AG04450 (cell line): Measurements from ENCODE around the gene GRIA1. TPM values are rescaled to one million over a fixed set of nuclear protein-coding genes. Genes with fewer than 3 reads are reported as not detected.

Experiments used
- CTCF ChIA-PET: fragments of 300-600, 350-600 bp; formaldehyde crosslinking; extraction: SDS; loops from one replicate; lab custom pipeline; 2022; ENCODE audit warnings: antibody characterized with exemption, inconsistent platforms; lab: Charles Lee
- POLR2A ChIA-PET: fragments of 350-600 bp; formaldehyde crosslinking; extraction: SDS; loops from one replicate; lab custom pipeline; 2021; ENCODE audit warnings: antibody characterized with exemption, inconsistent platforms; lab: Yijun Ruan, JAX
- DNase-seq: peaks from one replicate; pipeline ENCODE4 v3.0.0-alpha.2; 2011; ENCODE audit warnings: low read depth, low spot score
- H3K27ac ChIP-seq: one replicate; pipeline ENCODE4 v1.5.1; 2012; ENCODE audit warnings: low read depth, low read length, control low read depth
- H3K27me3 ChIP-seq: one replicate; pipeline ENCODE4 v1.6.0; 2012; ENCODE audit warnings: low read length; ENCODE audit not compliant: control insufficient read depth, insufficient read depth
- H3K4me3 ChIP-seq: 2 replicates; pipeline ENCODE4 v1.5.1; 2011; ENCODE audit warnings: mild to moderate bottlenecking, low read depth, low read length, control low read depth
- H3K9me3 ChIP-seq: 2 replicates; pipeline ENCODE4 v1.5.1; 2012; ENCODE audit warnings: low read length; ENCODE audit not compliant: control insufficient read depth, insufficient read depth
- polyA plus RNA-seq: library from polyadenylated mRNA; depleted of rRNA; stranded (reverse); fragments of >200 nt; gene quantifications from 2 replicates; pipeline ENCODE4 v1.2.3, GENCODE V29; 2011
- TF ChIP-seq, protein P1 (sequence below): IDR thresholded peaks from 2 replicates; pipeline ENCODE4 v1.5.1; 2011; ENCODE audit warnings: low read depth, low read length, control low read depth, inconsistent platforms

The GRIA1 gene
- polyA plus RNA-seq, 1 experiment: 0.42 TPM

DNA sequence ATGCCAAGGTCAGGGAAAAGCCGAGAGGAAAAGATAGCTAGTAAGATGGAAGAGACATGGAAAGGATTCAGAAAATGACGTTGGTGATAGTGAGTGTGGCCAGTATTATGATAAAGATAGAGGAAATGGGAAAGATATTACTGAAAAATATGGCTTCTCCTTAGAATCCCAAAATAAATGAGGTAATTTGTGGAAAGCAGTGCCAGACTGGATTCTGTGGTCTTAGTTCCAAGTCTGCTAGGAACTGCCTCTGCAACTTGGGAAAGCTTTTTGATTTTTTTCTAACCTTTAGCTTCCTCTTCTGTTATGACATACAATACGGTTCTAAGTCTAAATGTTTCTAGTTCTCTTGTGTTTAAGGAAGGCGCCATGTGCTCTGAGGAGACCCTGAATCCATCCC is 54.2 kb downstream of the GRIA1 start:
- ChIA-PET POLR2A (no interaction called here), CTCF (no interaction called here)
- TF ChIP-seq, protein P1, sequence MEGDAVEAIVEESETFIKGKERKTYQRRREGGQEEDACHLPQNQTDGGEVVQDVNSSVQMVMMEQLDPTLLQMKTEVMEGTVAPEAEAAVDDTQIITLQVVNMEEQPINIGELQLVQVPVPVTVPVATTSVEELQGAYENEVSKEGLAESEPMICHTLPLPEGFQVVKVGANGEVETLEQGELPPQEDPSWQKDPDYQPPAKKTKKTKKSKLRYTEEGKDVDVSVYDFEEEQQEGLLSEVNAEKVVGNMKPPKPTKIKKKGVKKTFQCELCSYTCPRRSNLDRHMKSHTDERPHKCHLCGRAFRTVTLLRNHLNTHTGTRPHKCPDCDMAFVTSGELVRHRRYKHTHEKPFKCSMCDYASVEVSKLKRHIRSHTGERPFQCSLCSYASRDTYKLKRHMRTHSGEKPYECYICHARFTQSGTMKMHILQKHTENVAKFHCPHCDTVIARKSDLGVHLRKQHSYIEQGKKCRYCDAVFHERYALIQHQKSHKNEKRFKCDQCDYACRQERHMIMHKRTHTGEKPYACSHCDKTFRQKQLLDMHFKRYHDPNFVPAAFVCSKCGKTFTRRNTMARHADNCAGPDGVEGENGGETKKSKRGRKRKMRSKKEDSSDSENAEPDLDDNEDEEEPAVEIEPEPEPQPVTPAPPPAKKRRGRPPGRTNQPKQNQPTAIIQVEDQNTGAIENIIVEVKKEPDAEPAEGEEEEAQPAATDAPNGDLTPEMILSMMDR: no peak
- Histone ChIP-seq H3K27me3 (no peaks in the 10 kb centered on the region), H3K9me3 (no peaks in the 10 kb centered on the region), H3K27ac (no peak overlapping the region), H3K4me3 (no peak overlapping the region)
- no peak for DNase-seq

DNA sequence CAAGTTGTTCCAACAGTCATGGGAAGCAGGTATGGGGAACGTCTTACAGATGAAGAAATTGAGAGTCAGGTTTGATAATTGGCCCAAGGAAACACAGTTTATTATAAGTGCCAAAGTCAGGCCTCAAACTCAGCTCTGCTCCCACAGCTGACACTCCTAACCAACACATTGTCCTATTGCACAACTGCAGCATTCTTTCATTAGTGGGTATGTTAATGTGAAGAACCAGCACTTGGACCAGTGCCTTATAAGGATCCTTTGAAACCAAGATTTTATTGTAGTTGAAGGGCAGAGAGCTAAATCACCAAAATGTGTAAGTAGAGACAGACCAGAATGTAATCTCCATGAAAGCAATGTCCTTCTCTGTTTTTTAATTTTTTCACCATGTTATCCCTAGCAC is 56.1 kb downstream of the GRIA1 start:
- TF ChIP-seq, protein P1: no peak
- POLR2A ChIA-PET: interaction anchor here (1.4 kb wide), 1 partner anchor 20 kb away, joined by 5 read pairs; no protein-coding TSS in a partner anchor
- no peak overlapping the region for H3K27ac ChIP-seq
- no peak overlapping the region for H3K4me3 ChIP-seq
- CTCF ChIA-PET: no interaction called here
- no peak for DNase-seq
- no peaks in the 10 kb centered on the region for H3K9me3 ChIP-seq
- H3K27me3 ChIP-seq: no peaks in the 10 kb centered on the region

DNA sequence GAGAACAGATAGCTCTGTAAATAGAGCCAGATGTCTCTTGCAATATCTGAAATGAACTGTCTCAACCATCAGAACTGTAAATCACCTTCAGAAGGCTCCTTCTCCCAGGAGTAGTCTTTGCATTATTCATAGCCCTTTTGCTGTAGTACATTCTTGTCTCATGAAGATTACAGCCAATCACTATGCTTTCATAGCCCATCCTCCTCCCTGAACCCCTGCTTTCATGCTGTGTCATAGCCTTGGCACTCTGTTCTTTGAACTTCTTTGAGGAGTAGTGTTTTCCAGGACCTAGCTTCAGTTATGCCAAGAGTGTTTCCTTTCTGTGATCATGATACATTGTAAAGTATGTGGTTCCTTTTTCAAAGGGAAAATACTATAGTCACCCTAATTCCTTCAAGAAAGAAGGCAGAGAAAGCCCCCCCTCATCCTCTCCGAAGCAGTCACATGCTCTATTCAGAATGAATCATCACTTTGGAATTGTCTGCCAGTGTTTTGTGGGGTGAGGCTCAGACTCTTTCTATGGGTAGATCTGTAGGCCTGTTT is 61.1 kb downstream of the GRIA1 start:
- Histone ChIP-seq H3K4me3 (no peak overlapping the region), H3K9me3 (no peaks in the 10 kb centered on the region), H3K27me3 (no peaks in the 10 kb centered on the region), H3K27ac (peak overlapping the region; percentile 91)
- peak; percentile 80 for DNase-seq
- TF ChIP-seq, protein P1: no peak
- POLR2A ChIA-PET: no interaction called here
- CTCF ChIA-PET: no interaction called here

DNA sequence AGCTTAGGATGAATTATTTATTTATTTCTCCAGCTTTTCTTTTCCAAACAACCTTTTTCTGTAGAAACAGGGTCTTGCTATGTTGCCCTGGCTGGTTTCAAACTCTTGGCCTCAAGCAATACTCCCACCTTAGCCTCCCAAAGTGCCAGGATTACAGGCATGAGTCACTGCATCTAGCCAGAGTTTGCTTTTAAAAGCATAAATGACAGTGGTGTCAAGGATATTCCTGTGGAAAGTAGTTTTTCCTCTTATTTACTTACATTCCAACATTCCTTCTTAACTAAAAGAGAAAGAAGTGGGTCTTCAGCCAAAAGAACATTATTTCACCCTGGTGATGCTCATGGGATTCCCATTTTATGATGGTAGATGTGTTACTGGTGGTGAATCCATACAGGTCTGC is 62.4 kb downstream of the GRIA1 start:
- POLR2A ChIA-PET: no interaction called here

DNA sequence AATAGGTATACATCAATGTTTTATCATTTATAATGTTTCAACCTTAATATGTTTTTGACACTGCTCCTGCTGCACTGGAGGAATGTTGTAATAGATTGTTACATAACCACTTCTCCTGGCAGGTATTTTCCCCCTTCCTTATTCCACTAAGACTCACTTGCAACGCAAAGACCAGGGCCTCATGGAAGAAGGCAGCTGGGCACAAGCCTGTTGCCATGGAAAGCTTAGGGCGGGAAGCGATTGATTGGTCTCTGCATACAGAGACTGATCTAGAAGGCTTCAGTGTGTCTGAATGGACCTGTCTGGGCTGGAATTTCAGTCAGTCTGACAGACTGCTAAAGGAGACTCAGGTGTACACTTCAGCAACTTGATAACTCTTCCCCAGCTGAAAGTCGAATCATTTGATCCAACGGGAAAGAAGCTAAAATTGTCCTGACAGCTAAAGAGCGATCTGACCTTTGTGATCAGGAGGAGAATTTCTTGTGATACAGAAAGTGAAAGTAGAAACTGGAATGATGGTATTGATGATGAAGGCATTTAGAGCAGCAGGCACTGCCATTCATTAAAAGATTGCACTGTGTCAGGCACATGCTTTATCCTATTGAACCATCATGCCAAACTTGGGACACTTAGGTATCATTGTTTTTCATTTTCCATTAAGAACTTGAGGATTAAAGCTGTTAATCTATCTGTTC is 65.1 kb downstream of the GRIA1 start:
- H3K4me3 ChIP-seq: no peak overlapping the region
- CTCF ChIA-PET: no interaction called here
- TF ChIP-seq, protein P1: no peak
- no peak overlapping the region for H3K27ac ChIP-seq
- H3K27me3 ChIP-seq: no peaks in the 10 kb centered on the region
- POLR2A ChIA-PET: no interaction called here
- H3K9me3 ChIP-seq: no peaks in the 10 kb centered on the region
- no peak for DNase-seq

More for the DNA sequence above, 62.4 kb downstream of the GRIA1 start:
- no peak for DNase-seq
- CTCF ChIA-PET: interaction anchor here (1.1 kb wide), 1 partner anchor 71 kb away, joined by 3 read pairs; no protein-coding TSS in a partner anchor
- Histone ChIP-seq H3K9me3 (no peaks in the 10 kb centered on the region), H3K27ac (no peak overlapping the region), H3K27me3 (no peaks in the 10 kb centered on the region), H3K4me3 (no peak overlapping the region)
- TF ChIP-seq, protein P1: no peak
